ENCODE data around the gene DCLRE1C. TPM values are rescaled to one million over a fixed set of nuclear protein-coding genes. Genes with fewer than 3 reads are reported as not detected.
"Not testable (repeated sequence)": the region's sequence is repeated elsewhere in the genome, so short reads cannot be mapped to it uniquely, and the experiment has no call there.

The DCLRE1C gene
- total RNA-seq, 1 donor, result 12.9 TPM

DNA sequence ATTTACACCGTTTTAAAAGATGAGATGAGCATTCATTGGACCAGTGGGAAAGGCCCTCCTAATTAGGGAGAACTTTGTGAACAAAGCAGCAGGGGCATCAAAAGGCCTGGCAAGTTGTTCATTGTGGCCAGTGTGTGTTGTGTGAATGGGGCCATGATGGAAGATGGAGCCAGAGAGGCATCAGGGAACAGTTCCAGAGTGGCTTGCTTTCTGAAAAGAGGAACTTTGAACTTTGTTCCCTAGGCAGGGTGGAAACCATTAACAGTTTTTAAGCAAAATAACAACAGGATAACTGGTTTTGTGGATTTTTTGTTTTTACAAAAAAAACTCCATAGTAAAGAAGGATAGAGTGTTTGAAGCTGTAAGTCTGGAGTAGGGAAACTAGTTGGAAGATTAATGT is 62.7 kb downstream of the DCLRE1C start:
- DNase-seq (ENCODE audit: low read depth in 2 of 3, low spot score in 2 of 3), result no peak

GRCh38 chr10:14889318-14889717 is 64.6 kb downstream of the DCLRE1C start:
- DNase-seq (ENCODE audit: low read depth in 2 of 3, low spot score in 2 of 3), result peak in 2 of 3 donors; percentile 31 to 62

GRCh38 chr10:14884082-14884481 is 69.8 kb downstream of the DCLRE1C start:
- peak in 1 of 3 donors; percentile 32 for DNase-seq (ENCODE audit: low read depth in 2 of 3, low spot score in 2 of 3)

GRCh38 chr10:14880229-14880628 is 73.7 kb downstream of the DCLRE1C start:
- no peak for DNase-seq (ENCODE audit: low read depth in 2 of 3, low spot score in 2 of 3)

DNA sequence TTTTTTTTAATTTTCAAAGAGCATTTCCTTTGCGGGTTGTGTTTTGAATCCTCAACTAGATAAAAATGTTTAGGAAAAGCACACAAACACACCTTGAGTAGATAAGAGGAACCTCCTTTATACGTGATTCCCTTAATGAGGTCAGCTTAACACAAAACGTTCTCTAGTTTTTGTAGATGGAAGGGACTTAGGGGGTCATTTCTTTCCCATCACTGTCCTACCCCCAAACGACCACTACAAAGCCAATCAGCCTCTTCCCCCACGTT is 74.0 kb downstream of the DCLRE1C start:
- no peak for DNase-seq (ENCODE audit: low read depth in 2 of 3, low spot score in 2 of 3)

- peak; percentile 10 to 36 (median 21) for DNase-seq (ENCODE audit: low read depth in 2 of 3, low spot score in 2 of 3)
Observed at GRCh38 chr10:14879124-14879927, 74.6 kb downstream of the DCLRE1C start.

GRCh38 chr10:14878266-14879123 is 75.4 kb downstream of the DCLRE1C start, which contains the start of gene SUV39H2:
TSS of gene SUV39H2 (plus strand) at chr10:14878866. CDS start at chr10:14878889, 23 bp downstream.
- peak; percentile 81 to 96 (median 93) for DNase-seq (ENCODE audit: low read depth in 2 of 3, low spot score in 2 of 3)

- DNase-seq (ENCODE audit: low read depth in 2 of 3, low spot score in 2 of 3), result no peak
Observed at GRCh38 chr10:14876764-14877163, 77.1 kb downstream of the DCLRE1C start.

- no peak for DNase-seq (ENCODE audit: low read depth in 2 of 3, low spot score in 2 of 3)
Observed at GRCh38 chr10:14875941-14876340, 78.0 kb downstream of the DCLRE1C start.

- DNase-seq (ENCODE audit: low read depth in 2 of 3, low spot score in 2 of 3), result no peak
Observed at GRCh38 chr10:14873090-14873760, 80.7 kb downstream of the DCLRE1C start.

- not testable (repeated sequence) for DNase-seq (ENCODE audit: low read depth in 2 of 3, low spot score in 2 of 3)
Observed at GRCh38 chr10:14864871-14865270, 89.0 kb downstream of the DCLRE1C start.

DNA sequence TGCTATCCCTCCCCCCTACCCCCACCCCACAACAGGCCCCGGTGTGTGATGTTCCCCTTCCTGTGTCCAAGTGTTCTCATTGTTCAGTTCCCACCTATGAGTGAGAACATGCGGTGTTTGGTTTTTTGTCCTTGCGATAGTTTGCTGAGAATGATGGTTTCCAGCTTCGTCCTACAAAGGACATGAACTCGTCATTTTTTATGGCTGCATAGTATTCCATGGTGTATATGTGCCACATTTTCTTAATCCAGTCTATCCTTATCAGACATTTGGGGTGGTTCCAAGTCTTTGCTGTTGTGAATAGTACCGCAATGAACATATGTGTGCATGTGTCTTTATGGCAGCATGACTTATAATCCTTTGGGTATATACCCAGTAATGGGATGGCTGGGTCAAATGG is 89.4 kb downstream of the DCLRE1C start:
- not testable (repeated sequence) for DNase-seq (ENCODE audit: low read depth in 2 of 3, low spot score in 2 of 3)

- DNase-seq (ENCODE audit: low read depth in 2 of 3, low spot score in 2 of 3), result no peak
Observed at GRCh38 chr10:14860791-14861190, 93.1 kb downstream of the DCLRE1C start.

DNA sequence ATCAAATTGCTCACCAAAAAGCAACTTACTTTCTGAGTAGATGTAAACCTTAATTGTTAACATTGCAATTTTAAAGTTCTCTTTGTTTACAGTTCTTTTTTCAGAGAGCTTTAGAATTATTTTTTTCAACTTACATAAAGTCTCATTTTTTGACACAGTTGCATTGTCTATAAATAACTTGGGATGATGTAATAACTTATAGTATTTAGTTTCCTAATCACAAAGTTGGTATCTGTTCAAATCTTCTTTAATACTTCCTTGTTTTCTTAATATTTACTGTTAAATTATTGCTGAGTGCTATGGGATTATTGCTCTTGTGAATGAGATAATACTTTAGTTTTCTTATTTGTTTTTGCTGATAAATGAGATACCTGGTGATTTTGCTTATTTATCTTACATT is 94.1 kb downstream of the DCLRE1C start:
- no peak for DNase-seq (ENCODE audit: low read depth in 2 of 3, low spot score in 2 of 3)

- no peak for DNase-seq (ENCODE audit: low read depth in 2 of 3, low spot score in 2 of 3)
Observed at GRCh38 chr10:14859043-14859442, 94.9 kb downstream of the DCLRE1C start.

DNA sequence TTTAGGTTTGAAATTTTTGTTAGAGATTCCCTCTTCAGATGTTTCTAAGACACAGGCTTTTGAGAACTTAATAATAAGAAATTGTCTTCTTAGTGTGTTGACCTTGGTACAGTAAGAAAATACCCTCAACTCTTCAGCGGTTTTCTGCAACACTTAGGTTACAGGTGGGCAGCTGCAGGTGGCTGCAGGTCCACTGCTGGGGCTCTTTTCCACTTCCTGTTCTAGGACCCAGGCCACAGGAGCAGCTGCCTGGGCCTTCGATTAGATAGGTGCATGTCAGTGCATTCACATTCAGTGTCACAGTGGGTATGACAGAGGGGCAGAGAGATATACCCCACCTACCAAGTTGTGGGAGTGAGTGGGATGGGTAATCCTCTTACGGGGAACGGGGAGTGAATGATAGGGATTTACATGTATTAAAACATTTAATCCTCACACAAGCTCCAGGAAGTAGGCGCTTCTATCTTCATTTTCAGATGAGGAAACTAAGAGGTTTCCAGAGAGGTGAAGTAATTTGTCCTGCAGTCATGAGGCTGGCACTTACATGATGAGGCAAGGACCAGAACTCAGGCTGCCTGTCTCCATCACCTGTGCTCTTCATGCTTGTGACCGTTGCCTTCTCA is 95.4 kb downstream of the DCLRE1C start:
- DNase-seq (ENCODE audit: low read depth in 2 of 3, low spot score in 2 of 3), result no peak

DNA sequence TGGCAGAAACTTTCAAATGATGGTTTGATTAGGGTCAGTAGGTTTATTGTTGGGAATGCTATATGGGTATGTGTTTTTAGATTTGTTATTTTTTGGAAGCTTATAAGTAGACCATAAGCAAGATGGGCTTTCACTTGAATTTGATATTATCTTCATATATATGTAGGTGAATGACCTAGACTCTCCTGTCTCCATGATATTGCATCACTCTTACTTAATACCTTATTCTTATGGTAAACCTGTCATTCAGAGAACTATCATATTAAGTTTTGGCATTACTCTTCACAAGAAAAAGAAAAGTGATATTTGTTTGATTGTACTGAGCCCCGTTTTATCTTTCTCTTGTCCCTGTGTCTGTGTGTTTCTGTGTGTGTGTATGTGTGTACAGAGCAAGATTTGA is 98.4 kb downstream of the DCLRE1C start:
- DNase-seq (ENCODE audit: low read depth in 2 of 3, low spot score in 2 of 3), result no peak

GRCh38 chr10:14852236-14852635 is 101.7 kb downstream of the DCLRE1C start:
- DNase-seq (ENCODE audit: low read depth in 2 of 3, low spot score in 2 of 3), result no peak

Data from hematopoietic multipotent progenitor cell (in vitro differentiated cells).